AG09319 (cell line): ENCODE measurements around the gene TFE3.
A peak's percentile ranks its signal among the peaks of the same experiment; 100 is the strongest.

ENCODE experiments used
- DNase-seq: peaks from one replicate; pipeline ENCODE4 v3.0.0-alpha.2; 2010; ENCODE audit warnings: low read depth; ENCODE audit errors: extremely low read depth
- TF ChIP-seq, protein P1 (sequence below): IDR thresholded peaks from 2 replicates; pipeline ENCODE4 v1.5.1; 2011; ENCODE audit warnings: low read depth, mild to moderate bottlenecking, inconsistent platforms, low read length, moderate library complexity

The TFE3 gene

DNA sequence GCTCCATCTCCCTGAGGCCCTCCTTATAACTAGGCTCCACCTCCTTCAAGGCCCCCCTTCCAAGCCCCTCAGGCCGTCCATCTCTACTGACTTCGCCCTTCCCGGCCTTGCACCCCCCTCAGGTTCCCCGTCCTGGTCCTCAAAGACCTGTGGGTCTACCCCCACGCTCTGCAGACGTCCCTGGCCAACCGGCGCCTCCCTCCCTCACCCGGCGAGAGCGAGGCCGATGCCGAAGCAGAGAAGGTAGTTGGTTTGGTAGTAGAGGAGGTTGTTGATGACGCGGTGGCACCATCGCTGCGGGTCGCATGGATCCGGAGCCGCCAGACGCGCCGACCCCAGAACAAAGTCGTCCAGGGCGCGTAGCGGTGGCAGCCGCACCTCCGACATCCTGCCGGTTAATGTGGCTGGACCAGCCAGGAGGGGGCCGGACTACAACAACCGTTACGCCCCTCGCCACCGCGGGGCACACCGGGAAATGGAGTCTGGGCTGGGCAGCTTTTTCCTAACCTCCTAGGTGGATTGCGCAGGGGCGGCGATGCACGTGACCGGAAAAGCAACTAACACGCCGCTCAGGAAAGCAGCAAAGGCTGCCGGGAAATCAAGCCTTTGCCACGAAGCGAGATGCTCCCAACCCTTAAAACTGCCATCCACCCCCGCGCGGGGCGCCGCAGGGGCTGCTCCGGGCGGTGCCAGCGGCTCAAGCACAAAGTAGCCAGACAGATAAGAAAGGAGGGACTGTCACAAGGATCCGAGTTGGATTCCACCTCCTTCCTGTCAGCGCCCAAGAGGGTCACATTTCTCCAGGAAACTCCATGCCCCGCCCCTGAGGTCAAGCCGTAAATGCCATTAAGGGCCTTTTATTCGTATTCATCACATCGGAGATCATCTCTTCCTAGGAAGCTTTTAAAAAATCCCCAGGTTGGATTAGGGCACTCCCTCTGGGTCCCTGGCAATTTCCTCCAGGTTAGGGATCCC, 30.7 kb upstream of the TFE3 start, which contains the start of gene PRAF2:
Gene PRAF2 (minus strand): TSS at position 402 of the 975 bp plus-strand sequence. CDS start 15 bp downstream, at position 387.
- peak; percentile 72 for DNase-seq

DNA sequence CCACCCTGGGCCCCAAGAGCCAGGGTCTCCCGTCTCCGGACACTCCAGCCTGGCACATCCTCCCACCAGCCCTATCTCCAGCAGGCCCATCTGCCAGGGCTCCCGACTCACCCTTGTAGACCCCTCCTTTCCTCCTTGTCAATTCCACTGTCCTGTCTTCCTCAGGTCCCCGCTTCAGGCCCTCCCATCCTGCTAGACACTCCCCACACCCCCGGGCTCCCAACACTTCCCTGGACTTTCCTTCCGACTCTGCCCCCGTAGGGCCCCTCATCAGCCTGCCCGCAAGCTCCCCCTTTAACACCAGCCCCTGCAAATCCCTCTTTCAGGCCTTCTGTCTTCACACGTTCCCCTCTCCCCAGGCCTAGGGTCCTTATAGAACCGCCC, 29.5 kb upstream of the TFE3 start:
- TF ChIP-seq, protein P1, sequence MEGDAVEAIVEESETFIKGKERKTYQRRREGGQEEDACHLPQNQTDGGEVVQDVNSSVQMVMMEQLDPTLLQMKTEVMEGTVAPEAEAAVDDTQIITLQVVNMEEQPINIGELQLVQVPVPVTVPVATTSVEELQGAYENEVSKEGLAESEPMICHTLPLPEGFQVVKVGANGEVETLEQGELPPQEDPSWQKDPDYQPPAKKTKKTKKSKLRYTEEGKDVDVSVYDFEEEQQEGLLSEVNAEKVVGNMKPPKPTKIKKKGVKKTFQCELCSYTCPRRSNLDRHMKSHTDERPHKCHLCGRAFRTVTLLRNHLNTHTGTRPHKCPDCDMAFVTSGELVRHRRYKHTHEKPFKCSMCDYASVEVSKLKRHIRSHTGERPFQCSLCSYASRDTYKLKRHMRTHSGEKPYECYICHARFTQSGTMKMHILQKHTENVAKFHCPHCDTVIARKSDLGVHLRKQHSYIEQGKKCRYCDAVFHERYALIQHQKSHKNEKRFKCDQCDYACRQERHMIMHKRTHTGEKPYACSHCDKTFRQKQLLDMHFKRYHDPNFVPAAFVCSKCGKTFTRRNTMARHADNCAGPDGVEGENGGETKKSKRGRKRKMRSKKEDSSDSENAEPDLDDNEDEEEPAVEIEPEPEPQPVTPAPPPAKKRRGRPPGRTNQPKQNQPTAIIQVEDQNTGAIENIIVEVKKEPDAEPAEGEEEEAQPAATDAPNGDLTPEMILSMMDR: no peak
- no peak for DNase-seq

More for the DNA sequence above, 30.7 kb upstream of the TFE3 start, which contains the start of gene PRAF2:
- TF ChIP-seq, protein P1: no peak

DNA sequence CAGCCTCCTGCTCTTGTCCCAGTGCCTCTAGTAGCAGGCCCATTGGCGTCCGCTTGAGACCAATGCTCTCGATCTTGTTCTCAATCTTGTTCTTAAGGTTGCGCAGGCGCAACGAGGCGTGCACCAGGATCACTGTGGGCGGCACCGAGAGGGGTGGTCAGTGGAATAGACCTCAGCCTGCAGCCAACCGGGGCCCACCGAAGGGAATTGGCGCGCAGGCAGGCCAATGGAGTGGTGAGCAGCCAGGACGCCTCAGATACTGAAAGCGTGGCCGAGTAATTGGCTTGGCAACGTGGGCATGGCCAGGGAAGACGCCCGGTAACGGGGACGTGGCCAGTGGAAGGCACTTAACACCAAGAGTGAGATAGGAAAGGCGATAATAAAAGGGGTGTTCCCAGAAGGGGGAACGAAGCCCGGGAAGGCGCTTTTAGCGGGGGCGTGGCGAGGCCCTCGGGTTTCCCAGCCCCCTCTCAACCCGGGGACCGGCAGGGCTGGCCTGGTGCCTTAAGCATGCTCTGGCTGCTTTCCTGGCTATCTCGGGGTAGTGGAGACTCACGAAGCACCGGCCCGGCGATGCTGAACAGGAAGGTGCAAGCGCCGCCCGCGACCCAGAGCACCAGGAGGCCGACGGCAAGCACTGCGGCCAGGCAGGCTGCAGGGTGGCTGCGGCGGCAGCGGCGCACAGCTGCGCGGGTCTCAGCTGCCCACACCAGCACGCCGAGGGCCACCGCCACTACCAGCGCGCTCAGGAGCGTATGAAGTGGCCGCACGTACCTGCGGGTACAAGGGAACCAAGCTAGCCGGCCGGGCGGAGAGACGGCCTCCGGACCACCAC, 28.9 kb upstream of the TFE3 start:
- peak; percentile 37 for DNase-seq
- TF ChIP-seq, protein P1: no peak

DNA sequence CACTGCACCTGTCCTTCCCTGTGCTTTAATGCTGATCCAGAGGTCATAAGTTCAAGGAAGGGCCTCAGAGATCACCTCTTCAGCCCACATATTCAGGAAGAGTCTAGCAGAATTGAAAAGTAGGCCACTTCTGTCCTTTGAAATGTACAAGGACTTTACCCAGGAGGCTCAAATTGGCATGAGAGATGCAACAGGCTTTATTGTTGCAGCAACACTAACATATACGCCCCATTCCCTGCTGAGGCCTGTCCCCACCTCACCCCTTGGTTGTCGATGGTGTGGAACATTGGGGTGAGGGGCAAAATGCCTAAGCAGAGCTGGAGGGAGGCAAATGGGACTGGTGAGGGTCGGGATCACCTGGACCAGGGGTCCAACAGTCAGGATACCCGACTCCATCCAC, 27.8 kb upstream of the TFE3 start:
- TF ChIP-seq, protein P1: no peak
- DNase-seq: no peak

DNA sequence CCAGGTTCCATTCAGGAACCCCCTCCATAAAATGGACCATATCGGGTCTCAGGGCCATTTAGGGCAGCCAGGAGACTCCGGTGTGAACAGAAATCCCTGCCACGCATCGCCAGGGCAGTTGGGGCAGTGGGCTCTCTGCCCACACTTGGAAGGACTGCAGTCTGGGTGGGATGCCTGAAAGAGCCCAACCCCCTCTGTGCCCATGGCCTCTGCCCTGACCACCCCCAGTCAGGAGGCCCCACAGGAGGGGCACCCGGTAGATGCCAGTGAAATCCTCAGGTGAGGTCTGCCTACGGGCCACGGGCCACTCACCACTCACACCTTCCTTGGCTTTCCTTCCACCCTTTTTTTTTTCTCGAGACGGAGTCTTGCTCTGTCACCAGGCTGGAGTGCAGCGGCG, 25.9 kb upstream of the TFE3 start:
- TF ChIP-seq, protein P1: no peak
- DNase-seq: no peak

DNA sequence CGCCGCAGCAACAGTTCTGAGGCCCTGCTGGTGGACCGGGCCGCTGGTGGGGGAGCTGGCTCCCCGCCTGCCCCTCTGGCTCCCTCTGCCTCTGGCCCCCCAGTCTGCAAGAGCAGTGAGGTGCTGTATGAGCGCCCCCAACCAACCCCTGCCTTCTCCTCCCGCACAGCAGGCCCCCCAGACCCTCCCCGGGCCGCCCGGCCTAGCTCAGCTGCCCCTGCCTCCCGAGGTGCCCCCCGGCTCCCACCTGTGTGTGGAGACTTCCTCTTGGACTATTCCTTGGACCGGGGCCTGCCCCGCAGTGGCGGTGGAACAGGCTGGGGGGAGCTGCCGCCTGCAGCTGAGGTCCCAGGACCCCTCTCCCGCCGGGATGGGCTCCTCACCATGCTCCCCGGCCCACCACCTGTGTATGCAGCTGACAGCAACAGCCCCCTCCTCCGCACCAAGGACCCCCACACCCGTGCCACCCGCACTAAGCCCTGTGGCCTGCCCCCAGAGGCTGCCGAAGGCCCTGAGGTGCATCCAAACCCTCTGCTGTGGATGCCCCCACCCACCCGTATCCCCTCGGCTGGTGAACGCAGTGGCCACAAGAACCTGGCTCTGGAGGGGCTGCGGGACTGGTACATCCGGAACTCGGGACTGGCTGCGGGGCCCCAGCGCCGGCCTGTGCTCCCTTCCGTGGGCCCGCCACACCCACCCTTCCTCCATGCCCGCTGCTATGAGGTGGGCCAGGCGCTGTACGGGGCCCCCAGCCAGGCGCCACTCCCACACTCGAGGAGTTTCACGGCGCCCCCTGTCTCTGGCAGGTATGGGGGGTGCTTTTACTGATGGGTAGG, 24.3 kb upstream of the TFE3 start:
- TF ChIP-seq, protein P1: no peak
- DNase-seq: no peak
